HepG2 (cell line): ENCODE results near the gene PTGIS. TPM values are rescaled to one million over a fixed set of nuclear protein-coding genes. Genes with fewer than 3 reads are reported as not detected.

Experiments
- ATAC-seq: fragments of 200-7000 bp; cut with Tn5 transposase; 3 replicates; pipeline ENCODE4 v1.9.1; 2020; ENCODE audit warnings: mild to moderate bottlenecking, moderate library complexity
- BruUV-seq: library from RNA; stranded (reverse); fragments of 400-500 nt; replicated peaks from 2 replicates; lab custom pipeline; 2021; lab: Mats Ljungman, UMichigan
- CTCF ChIA-PET: fragments of 300-600 bp; formaldehyde crosslinking; extraction: SDS; loops from one replicate; lab custom pipeline; 2021; ENCODE audit warnings: low total read pairs, inconsistent platforms, low intra/inter-chr PET ratio; lab: Yijun Ruan, JAX
- POLR2A ChIA-PET: fragments of 350-600 bp; sonication (Branson Sonifier 250); formaldehyde crosslinking; loops from one replicate; lab custom pipeline; 2020; ENCODE audit warnings: antibody characterized with exemption, inconsistent platforms; lab: Yijun Ruan, JAX
- DNase-seq: peaks from one replicate; pipeline ENCODE4 v3.0.0-alpha.2; 2015; ENCODE audit warnings: low spot score
- FAIRE-seq: peaks from 3 replicates; lab custom pipeline; 2011; peaks lifted over from hg19 to GRCh38; lab: Jason Lieb, UNC
- H2AFZ ChIP-seq: one replicate; pipeline ENCODE4 v1.6.1; 2011; ENCODE audit warnings: low read length, inconsistent platforms
- H3K27ac ChIP-seq: fragments of 300-600 bp; 3 replicates; pipeline ENCODE4 v1.8.0; 2011; ENCODE audit warnings: mixed run types, mild to moderate bottlenecking, mixed read lengths, low read length, inconsistent platforms; ENCODE audit not compliant: insufficient read depth; ENCODE audit errors: extremely low read length
- H3K27me3 ChIP-seq, 2 experiments: fragments of 200-600 bp in 1 of 2; 2 replicates in 1 of 2; 3 replicates in 1 of 2; pipeline versions ENCODE4 v1.6.0 to v1.8.0; 2011; ENCODE audit warnings: low read length in 2 of 2, mild to moderate bottlenecking in 2 of 2, moderate library complexity in 2 of 2, inconsistent platforms in 1 of 2; ENCODE audit not compliant: insufficient read depth in 2 of 2, control insufficient read depth in 1 of 2
- H3K36me3 ChIP-seq, 2 experiments: fragments of 200-600 bp in 1 of 2; replicated peaks in 1 of 2; 2 replicates in 1 of 2; 3 replicates in 1 of 2; pipeline versions ENCODE4 v1.5.1 to v1.8.0; 2011; ENCODE audit warnings: low read length in 2 of 2, inconsistent platforms in 1 of 2; ENCODE audit not compliant: insufficient read depth in 2 of 2, control insufficient read depth in 1 of 2
- H3K4me1 ChIP-seq: 2 replicates; pipeline ENCODE4 v1.5.1; 2012; ENCODE audit warnings: low read length, inconsistent platforms; ENCODE audit not compliant: insufficient read depth
- H3K4me2 ChIP-seq: 2 replicates; pipeline ENCODE4 v1.6.0; 2011; ENCODE audit warnings: low read depth, low read length, inconsistent platforms
- H3K4me3 ChIP-seq, 3 experiments: fragments of 200-600 bp in 1 of 3; sonication (generic), shearing (Covaris generic) in 1 of 3; replicated peaks in 1 of 3; 2 replicates each; pipeline ENCODE4 v1.5.1; 2011 to 2016; ENCODE audit warnings: low read length in 3 of 3, inconsistent platforms in 2 of 3, low read depth in 2 of 3, mild to moderate bottlenecking in 2 of 3, control low read depth in 1 of 3, mixed read lengths in 1 of 3; ENCODE audit not compliant: insufficient read depth in 1 of 3
- H3K79me2 ChIP-seq: one replicate; pipeline ENCODE4 v1.6.1; 2011; ENCODE audit warnings: low read length, inconsistent platforms; ENCODE audit not compliant: insufficient read depth
- H3K9ac ChIP-seq: 2 replicates; pipeline ENCODE4 v1.6.0; 2011; ENCODE audit warnings: mild to moderate bottlenecking, low read depth, low read length, inconsistent platforms; ENCODE audit not compliant: insufficient read depth
- H3K9me3 ChIP-seq: 2 replicates; pipeline ENCODE4 v1.5.1; 2012; ENCODE audit warnings: mild to moderate bottlenecking, low read length
- H4K20me1 ChIP-seq: 2 replicates; pipeline ENCODE4 v1.6.0; 2011; ENCODE audit warnings: inconsistent platforms, mild to moderate bottlenecking, low read length, moderate library complexity; ENCODE audit not compliant: insufficient read depth
- NRL ChIP-seq: sonication (generic); formaldehyde crosslinking; IDR thresholded peaks from 2 replicates; pipeline ENCODE4 v1.5.0; 2020; ENCODE audit warnings: missing genetic modification reagents, mild to moderate bottlenecking, moderate library complexity, borderline replicate concordance
- ZMYM3 ChIP-seq: sonication (generic); formaldehyde crosslinking; IDR thresholded peaks from 2 replicates; pipeline ENCODE4 v1.5.1; 2020; ENCODE audit warnings: mild to moderate bottlenecking, missing genetic modification reagents
- ZNF337 ChIP-seq: sonication (generic); formaldehyde crosslinking; IDR thresholded peaks from 2 replicates; pipeline ENCODE4 v1.5.1; 2020; ENCODE audit warnings: missing genetic modification reagents, low read depth, mild to moderate bottlenecking, borderline replicate concordance
- ZNF543 ChIP-seq: sonication (generic); formaldehyde crosslinking; IDR thresholded peaks from 2 replicates; pipeline ENCODE4 v1.4.0; 2020; ENCODE audit warnings: mild to moderate bottlenecking, missing genetic modification reagents
- ZNF710 ChIP-seq: sonication (generic); formaldehyde crosslinking; IDR thresholded peaks from 2 replicates; pipeline ENCODE4 v1.5.0; 2020; ENCODE audit warnings: mild to moderate bottlenecking, missing genetic modification reagents, borderline replicate concordance
- WGBS: methylation state at CpG from one replicate; pipeline ENCODE4 v1.1.6; 2017; ENCODE audit warnings: low lambda C conversion rate; 5-methylcytosine and 5-hydroxymethylcytosine counted together
- in situ Hi-C: cut with HindIII; loops from 2 replicates; pipeline ENCODE4 v1.10.0; 2017; ENCODE audit warnings: low pct_unique_long_range_greater_than_20kb; ENCODE audit not compliant: extremely low pct_ligation_motif_present
- intact Hi-C: fragments of 100-400 bp; cut with micrococcal nuclease; formaldehyde crosslinking; loops from one replicate; pipeline ENCODE4 v1.10.0; 2022; ENCODE audit not compliant: unreplicated experiment
- polyA plus RNA-seq, 8 experiments: library from polyadenylated mRNA; depleted of rRNA in 3 of 8; stranded (reverse) in 7 of 8; unstranded in 1 of 8; fragments of >200 nt; fragmentation: Illumina TruSeq in 4 of 8; extraction: Trizol in 4 of 8; gene quantifications; 2 replicates each; pipeline versions ENCODE4 v1.2.1 to v1.2.3, GENCODE V29; 2011 to 2016; ENCODE audit warnings: low read depth in 4 of 8, missing spikeins in 1 of 8, mixed read lengths in 1 of 8; ENCODE audit not compliant: insufficient read depth in 1 of 8
- total RNA-seq, 5 experiments: library from RNA; depleted of rRNA; stranded (reverse); fragments of >200 nt; fragmentation: Illumina TruSeq; extraction: Trizol; gene quantifications; 2 replicates each; pipeline ENCODE4 v1.2.3, GENCODE V29; 2016; ENCODE audit warnings: low read depth in 1 of 5
- TF ChIP-seq, protein P1 (sequence below): fragments of 450-650 bp; IDR thresholded peaks from 2 replicates; pipeline ENCODE4 v1.6.1; 2017; ENCODE audit warnings: mild to moderate bottlenecking

The PTGIS gene
- total and polyA plus RNA-seq, 2 of the 13 experiments (the other 11 are each of a cell fraction or from before 2014, with no cell fraction given): not detected

DNA sequence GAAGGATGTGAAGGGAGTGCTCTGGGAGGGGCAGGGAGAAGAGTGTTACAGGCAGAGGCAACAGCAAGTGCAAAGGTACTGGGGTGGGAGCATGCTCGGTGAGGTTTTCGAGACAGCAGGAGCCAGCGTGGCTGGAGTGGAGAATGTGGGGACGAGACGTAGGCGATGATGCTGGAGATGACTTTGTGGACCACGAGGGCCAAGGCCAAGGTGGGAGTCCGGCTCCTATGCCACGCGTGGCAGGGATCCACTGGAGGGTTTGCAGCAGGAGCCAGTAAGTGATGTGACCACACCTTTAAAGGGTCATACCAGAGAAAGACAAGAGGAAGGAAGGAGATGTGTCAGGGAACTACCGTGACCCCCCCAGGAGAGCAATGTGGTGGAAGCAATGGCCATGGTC is 7.3 kb downstream of the PTGIS start:
- Histone ChIP-seq H3K27me3 (peaks cover 3 to 12% of the 10 kb centered on the region in 2 experiments; a peak in 4 of 5 replicates), H3K4me1 (no peaks in the 10 kb centered on the region), H3K9ac (no peak overlapping the region), H4K20me1 (no peaks in the 10 kb centered on the region), H3K79me2 (no peaks in the 10 kb centered on the region), H2AFZ (no peak overlapping the region), H3K27ac (no peak overlapping the region), H3K4me2 (no peak overlapping the region), H3K36me3 (no peaks in the 10 kb centered on the region), H3K4me3 (no peak overlapping the region), H3K9me3 (no peaks in the 10 kb centered on the region)
- ATAC-seq (no peak), FAIRE-seq (no peak), DNase-seq (no peak)
- BruUV-seq: no TSS peak
- intact Hi-C loops (no loop called here), in situ Hi-C loops (no loop called here)
- TF ChIP-seq ZNF337 (CRISPR knock-in tag) (no peak), NRL (0 out of 2 replicates have a peak, but pooled peaks have one; percentile 50), ZMYM3 (CRISPR knock-in tag) (peak; percentile 44; the same call in 1 of the 2 replicates)
- TF ChIP-seq, protein P1, sequence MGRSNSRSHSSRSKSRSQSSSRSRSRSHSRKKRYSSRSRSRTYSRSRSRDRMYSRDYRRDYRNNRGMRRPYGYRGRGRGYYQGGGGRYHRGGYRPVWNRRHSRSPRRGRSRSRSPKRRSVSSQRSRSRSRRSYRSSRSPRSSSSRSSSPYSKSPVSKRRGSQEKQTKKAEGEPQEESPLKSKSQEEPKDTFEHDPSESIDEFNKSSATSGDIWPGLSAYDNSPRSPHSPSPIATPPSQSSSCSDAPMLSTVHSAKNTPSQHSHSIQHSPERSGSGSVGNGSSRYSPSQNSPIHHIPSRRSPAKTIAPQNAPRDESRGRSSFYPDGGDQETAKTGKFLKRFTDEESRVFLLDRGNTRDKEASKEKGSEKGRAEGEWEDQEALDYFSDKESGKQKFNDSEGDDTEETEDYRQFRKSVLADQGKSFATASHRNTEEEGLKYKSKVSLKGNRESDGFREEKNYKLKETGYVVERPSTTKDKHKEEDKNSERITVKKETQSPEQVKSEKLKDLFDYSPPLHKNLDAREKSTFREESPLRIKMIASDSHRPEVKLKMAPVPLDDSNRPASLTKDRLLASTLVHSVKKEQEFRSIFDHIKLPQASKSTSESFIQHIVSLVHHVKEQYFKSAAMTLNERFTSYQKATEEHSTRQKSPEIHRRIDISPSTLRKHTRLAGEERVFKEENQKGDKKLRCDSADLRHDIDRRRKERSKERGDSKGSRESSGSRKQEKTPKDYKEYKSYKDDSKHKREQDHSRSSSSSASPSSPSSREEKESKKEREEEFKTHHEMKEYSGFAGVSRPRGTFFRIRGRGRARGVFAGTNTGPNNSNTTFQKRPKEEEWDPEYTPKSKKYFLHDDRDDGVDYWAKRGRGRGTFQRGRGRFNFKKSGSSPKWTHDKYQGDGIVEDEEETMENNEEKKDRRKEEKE: no peak
- POLR2A ChIA-PET: no interaction called here
- CTCF ChIA-PET: no interaction called here
- 71% methylated on average over 11 of the region's 11 CpGs for WGBS

GRCh38 chr20:49560186-49560585 is 7.8 kb downstream of the PTGIS start:
- H3K4me2 ChIP-seq: no peak overlapping the region
- no peak overlapping the region for H2AFZ ChIP-seq
- no peaks in the 10 kb centered on the region for H4K20me1 ChIP-seq
- POLR2A ChIA-PET: no interaction called here
- no peak for FAIRE-seq
- TF ChIP-seq ZNF543 (CRISPR knock-in tag) (0 out of 2 replicates have a peak, but pooled peaks have one; percentile 0), ZNF710 (no peak)
- TF ChIP-seq, all 625 proteins: peak for 1
- ATAC-seq (no peak), DNase-seq (no peak)
- Histone ChIP-seq H3K79me2 (no peaks in the 10 kb centered on the region), H3K4me3 (no peak overlapping the region), H3K4me1 (no peaks in the 10 kb centered on the region), H3K27ac (no peak overlapping the region), H3K9ac (no peak overlapping the region), H3K9me3 (no peaks in the 10 kb centered on the region), H3K27me3 (peaks cover 3 to 12% of the 10 kb centered on the region in 2 experiments; a peak in 4 of 5 replicates), H3K36me3 (no peaks in the 10 kb centered on the region)
- intact Hi-C loops: no loop called here
- CTCF ChIA-PET: no interaction called here
- BruUV-seq: no TSS peak
- in situ Hi-C loops: no loop called here
- 60% methylated on average over 7 of the region's 7 CpGs for whole genome bisulfite sequencing
